ENCODE data around the gene CENATAC. TPM values are rescaled to one million over a fixed set of nuclear protein-coding genes. Genes with fewer than 3 reads are reported as not detected.

The CENATAC gene
- total and polyA plus RNA-seq, 9 of the 15 experiments (the other 6 are each of a cell fraction or from before 2014, with no cell fraction given), result 2.4 to 25.5 (median 13.7) TPM

DNA sequence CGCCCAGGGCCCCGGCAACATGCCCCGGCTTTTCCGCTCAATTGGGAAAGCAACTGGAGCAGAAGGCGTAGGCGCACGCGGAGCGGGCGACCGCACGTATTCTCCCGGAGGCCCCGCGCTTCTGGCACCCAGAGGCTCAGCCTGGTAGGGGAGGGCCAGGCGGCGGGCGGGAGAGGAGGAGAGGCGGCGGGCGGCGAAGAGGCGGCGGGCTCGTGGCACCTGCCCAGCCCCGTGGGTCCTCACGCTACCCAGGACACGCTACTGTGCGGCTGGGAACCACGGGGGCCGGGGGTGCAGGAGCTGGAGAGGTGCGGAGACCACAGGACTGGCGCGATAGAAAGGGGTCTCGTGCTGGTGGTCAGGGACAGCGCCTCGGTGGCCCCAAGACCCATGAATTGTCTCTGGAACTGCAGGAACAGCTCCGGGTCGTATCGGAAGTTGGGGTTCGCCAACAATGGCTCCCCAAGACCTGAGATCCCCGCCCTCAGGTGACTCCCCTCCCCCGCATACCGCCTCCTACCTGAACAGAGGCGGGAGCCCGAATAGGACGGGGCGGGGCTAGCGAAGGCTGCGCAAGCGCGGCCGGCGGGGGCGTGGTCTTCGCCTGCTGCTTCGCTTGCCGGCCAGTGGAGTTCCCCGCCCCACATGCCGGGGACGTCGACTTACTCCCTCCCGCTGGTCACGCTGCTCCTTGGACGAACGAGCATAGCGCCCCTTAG, 32.5 kb downstream of the CENATAC start, which contains the start of gene SLC37A4 (continued):
- TF ChIP-seq, protein P1, sequence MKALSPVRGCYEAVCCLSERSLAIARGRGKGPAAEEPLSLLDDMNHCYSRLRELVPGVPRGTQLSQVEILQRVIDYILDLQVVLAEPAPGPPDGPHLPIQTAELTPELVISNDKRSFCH (CRISPR knock-in tag; IDR thresholded peaks at IDR 0.05), result no peak
- TF ChIP-seq, protein P1 (tag; IDR thresholded peaks at IDR 0.05), result no peak
- no peak for TF ChIP-seq TFAM (CRISPR knock-in tag; conservative IDR thresholded peaks at IDR 0.05)
- no peak for TF ChIP-seq ZNF174 (CRISPR knock-in tag; IDR thresholded peaks at IDR 0.05)
- TF ChIP-seq U2AF2 (optimal IDR thresholded peaks at IDR 0.05; ENCODE audit: low read depth, low read length), result no peak
- no peak for TF ChIP-seq ETS2 (tag; IDR thresholded peaks at IDR 0.05; ENCODE audit: borderline replicate concordance, poor library complexity, severe bottlenecking)
- no peak for TF ChIP-seq SMARCA5 (IDR thresholded peaks at IDR 0.05)
- TF ChIP-seq ZNF717 (CRISPR knock-in tag; IDR thresholded peaks at IDR 0.05), result no peak
- 0 out of 2 replicates have a peak, but pooled peaks have one; percentile 15 for TF ChIP-seq CEBPG (CRISPR knock-in tag; IDR thresholded peaks at IDR 0.05)
- no peak for TF ChIP-seq CEBPG (tag; conservative IDR thresholded peaks at IDR 0.05 in 1 of 2, IDR thresholded peaks at IDR 0.05 in 1 of 2)
- no peak for TF ChIP-seq PRMT5 (CRISPR knock-in tag; IDR thresholded peaks at IDR 0.05)
- peak; percentile 35 for TF ChIP-seq FOXP1 (CRISPR knock-in tag; IDR thresholded peaks at IDR 0.05)
- TF ChIP-seq SRF (CRISPR knock-in tag; IDR thresholded peaks at IDR 0.05), result peak in 1 of 2 experiments; percentile 83; a peak in 2 of 4 replicates
- TF ChIP-seq, protein P2, sequence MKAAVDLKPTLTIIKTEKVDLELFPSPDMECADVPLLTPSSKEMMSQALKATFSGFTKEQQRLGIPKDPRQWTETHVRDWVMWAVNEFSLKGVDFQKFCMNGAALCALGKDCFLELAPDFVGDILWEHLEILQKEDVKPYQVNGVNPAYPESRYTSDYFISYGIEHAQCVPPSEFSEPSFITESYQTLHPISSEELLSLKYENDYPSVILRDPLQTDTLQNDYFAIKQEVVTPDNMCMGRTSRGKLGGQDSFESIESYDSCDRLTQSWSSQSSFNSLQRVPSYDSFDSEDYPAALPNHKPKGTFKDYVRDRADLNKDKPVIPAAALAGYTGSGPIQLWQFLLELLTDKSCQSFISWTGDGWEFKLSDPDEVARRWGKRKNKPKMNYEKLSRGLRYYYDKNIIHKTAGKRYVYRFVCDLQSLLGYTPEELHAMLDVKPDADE (conservative IDR thresholded peaks at IDR 0.05; ENCODE audit: control insufficient read depth, low read depth, low read length), result no peak; the same call in 1 of the 2 replicates
- TF ChIP-seq, protein P3, sequence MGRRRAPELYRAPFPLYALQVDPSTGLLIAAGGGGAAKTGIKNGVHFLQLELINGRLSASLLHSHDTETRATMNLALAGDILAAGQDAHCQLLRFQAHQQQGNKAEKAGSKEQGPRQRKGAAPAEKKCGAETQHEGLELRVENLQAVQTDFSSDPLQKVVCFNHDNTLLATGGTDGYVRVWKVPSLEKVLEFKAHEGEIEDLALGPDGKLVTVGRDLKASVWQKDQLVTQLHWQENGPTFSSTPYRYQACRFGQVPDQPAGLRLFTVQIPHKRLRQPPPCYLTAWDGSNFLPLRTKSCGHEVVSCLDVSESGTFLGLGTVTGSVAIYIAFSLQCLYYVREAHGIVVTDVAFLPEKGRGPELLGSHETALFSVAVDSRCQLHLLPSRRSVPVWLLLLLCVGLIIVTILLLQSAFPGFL (CRISPR knock-in tag; IDR thresholded peaks at IDR 0.05), result no peak
- TF ChIP-seq FOXJ2 (tag; IDR thresholded peaks at IDR 0.05), result no peak
- TF ChIP-seq SMC3 (conservative IDR thresholded peaks at IDR 0.05; ENCODE audit: insufficient read depth, low read depth, low read length), result peak; percentile 49; the same call in 1 of the 2 replicates
- TF ChIP-seq NCOA4 (IDR thresholded peaks at IDR 0.05; ENCODE audit: partially characterized antibody), result no peak
- TF ChIP-seq NCOA2 (IDR thresholded peaks at IDR 0.05; ENCODE audit: partially characterized antibody in 2 of 2), result no peak
- TF ChIP-seq ZNF263 (CRISPR knock-in tag; IDR thresholded peaks at IDR 0.05; ENCODE audit: borderline replicate concordance), result peak; percentile 68; the same call in 1 of the 2 replicates
- TF ChIP-seq, protein P4, sequence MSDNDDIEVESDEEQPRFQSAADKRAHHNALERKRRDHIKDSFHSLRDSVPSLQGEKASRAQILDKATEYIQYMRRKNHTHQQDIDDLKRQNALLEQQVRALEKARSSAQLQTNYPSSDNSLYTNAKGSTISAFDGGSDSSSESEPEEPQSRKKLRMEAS (CRISPR knock-in tag; IDR thresholded peaks at IDR 0.05), result peak; percentile 96
- no peak for TF ChIP-seq HNRNPK (IDR thresholded peaks at IDR 0.05; ENCODE audit: low read depth, low read length, poor library complexity, severe bottlenecking)
- TF ChIP-seq, protein P5, sequence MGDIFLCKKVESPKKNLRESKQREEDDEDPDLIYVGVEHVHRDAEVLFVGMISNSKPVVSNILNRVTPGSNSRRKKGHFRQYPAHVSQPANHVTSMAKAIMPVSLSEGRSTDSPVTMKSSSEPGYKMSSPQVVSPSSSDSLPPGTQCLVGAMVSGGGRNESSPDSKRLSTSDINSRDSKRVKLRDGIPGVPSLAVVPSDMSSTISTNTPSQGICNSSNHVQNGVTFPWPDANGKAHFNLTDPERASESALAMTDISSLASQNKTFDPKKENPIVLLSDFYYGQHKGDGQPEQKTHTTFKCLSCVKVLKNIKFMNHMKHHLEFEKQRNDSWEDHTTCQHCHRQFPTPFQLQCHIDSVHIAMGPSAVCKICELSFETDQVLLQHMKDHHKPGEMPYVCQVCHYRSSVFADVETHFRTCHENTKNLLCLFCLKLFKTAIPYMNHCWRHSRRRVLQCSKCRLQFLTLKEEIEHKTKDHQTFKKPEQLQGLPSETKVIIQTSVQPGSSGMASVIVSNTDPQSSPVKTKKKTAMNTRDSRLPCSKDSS (IDR thresholded peaks at IDR 0.05; ENCODE audit: low read depth, partially characterized antibody), result no peak
- TF ChIP-seq MAFF (IDR thresholded peaks at IDR 0.05; ENCODE audit: low read length), result no peak
